Activated T-helper 2 cell treated with anti-CD3 and anti-CD28 coated beads, Interferon-gamma antibody, Interleukin-2, Interleukin-4, amounts not matched to agents 10 μg/mL and 5 μg/mL and 100 μg/mL, durations not matched to agents 14 hours and 24 hours and 36 hours (primary cell): ENCODE results near the gene DISP2. TPM values are rescaled to one million over a fixed set of nuclear protein-coding genes. Genes with fewer than 3 reads are reported as not detected.
A peak's percentile ranks its signal among the peaks of the same experiment; 100 is the strongest.

Experiments used
- DNase-seq: peaks from one replicate; pipeline ENCODE4 v3.0.0; 2021; ENCODE audit warnings: low spot score
- H3K27ac Mint-ChIP-seq: one replicate; pipeline ENCODE4 v1.8.0; 2021; ENCODE audit warnings: mixed read lengths
- H3K27me3 Mint-ChIP-seq: one replicate; pipeline ENCODE4 v1.8.0; 2021; ENCODE audit warnings: low read depth, mixed read lengths
- H3K36me3 Mint-ChIP-seq: one replicate; pipeline ENCODE4 v1.8.0; 2021; ENCODE audit warnings: low read depth, mixed read lengths
- H3K4me1 Mint-ChIP-seq: one replicate; pipeline ENCODE4 v1.8.0; 2021; ENCODE audit warnings: low read depth, mixed read lengths
- H3K4me3 Mint-ChIP-seq: one replicate; pipeline ENCODE4 v1.8.0; 2021; ENCODE audit warnings: low read depth, mild to moderate bottlenecking, moderate library complexity, mixed read lengths
- H3K9me3 Mint-ChIP-seq: one replicate; pipeline ENCODE4 v1.8.0; 2021; ENCODE audit warnings: mixed read lengths
- intact Hi-C: fragments of 100-400 bp; cut with micrococcal nuclease; formaldehyde crosslinking; loops from one replicate; pipeline ENCODE4 v1.15.1; 2023
- total RNA-seq: library from RNA; stranded (reverse); gene quantifications from 2 replicates; pipeline ENCODE4 v1.2.3, GENCODE V29; 2022

Gene DISP2
- total RNA-seq, 1 donor from 2014 or later = 0.39 TPM

DNA sequence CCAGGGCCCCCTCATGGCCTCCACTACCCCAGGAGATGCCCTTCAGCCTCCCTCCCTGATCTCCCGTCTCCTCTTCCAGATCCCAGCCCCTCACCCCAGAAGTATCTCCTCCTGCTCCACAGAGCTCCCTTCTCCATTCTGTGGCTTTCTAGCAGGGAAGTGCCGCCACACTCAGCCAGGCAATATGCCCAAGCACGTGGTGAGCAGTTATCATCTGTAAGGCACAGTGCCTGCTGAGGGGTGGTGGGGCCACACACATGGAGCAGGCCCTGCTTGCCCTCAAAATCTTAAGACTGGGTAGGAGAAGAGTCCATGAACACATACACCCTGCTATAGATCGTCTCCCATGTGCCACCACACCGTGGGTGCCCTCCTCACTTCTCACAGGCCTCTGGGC is 9.5 kb upstream of the DISP2 start:
- H3K27me3 Mint-ChIP-seq = no peaks in the 10 kb centered on the region
- H3K36me3 Mint-ChIP-seq = no peaks in the 10 kb centered on the region
- no peak overlapping the region for H3K27ac Mint-ChIP-seq
- no peaks in the 10 kb centered on the region for H3K4me1 Mint-ChIP-seq
- no peak for DNase-seq
- no peaks in the 10 kb centered on the region for H3K9me3 Mint-ChIP-seq
- no peak overlapping the region for H3K4me3 Mint-ChIP-seq
- intact Hi-C loops = no loop called here

- Mint-ChIP-seq H3K27me3 (peaks cover 6% of the 10 kb centered on the region), H3K27ac (no peak overlapping the region), H3K4me3 (no peak overlapping the region), H3K4me1 (no peaks in the 10 kb centered on the region), H3K36me3 (no peaks in the 10 kb centered on the region), H3K9me3 (no peaks in the 10 kb centered on the region)
- DNase-seq = no peak
- intact Hi-C loops = no loop called here
Observed at GRCh38 chr15:40349163-40349562, 8.9 kb upstream of the DISP2 start.

GRCh38 chr15:40352281-40352901 is 5.6 kb upstream of the DISP2 start:
- no peak for DNase-seq

GRCh38 chr15:40353697-40354096 is 4.3 kb upstream of the DISP2 start:
- no peak overlapping the region for H3K4me3 Mint-ChIP-seq
- intact Hi-C loops = no loop called here

More at GRCh38 chr15:40352281-40352901, 5.6 kb upstream of the DISP2 start:
- no peak overlapping the region for H3K27ac Mint-ChIP-seq
- H3K4me1 Mint-ChIP-seq = no peaks in the 10 kb centered on the region
- no peak overlapping the region for H3K4me3 Mint-ChIP-seq
- no peaks in the 10 kb centered on the region for H3K36me3 Mint-ChIP-seq
- intact Hi-C loops = no loop called here
- no peaks in the 10 kb centered on the region for H3K9me3 Mint-ChIP-seq
- H3K27me3 Mint-ChIP-seq = peaks cover 21% of the 10 kb centered on the region

GRCh38 chr15:40354408-40355171 is 3.4 kb upstream of the DISP2 start:
- no peak overlapping the region for H3K27ac Mint-ChIP-seq

More at GRCh38 chr15:40353697-40354096, 4.3 kb upstream of the DISP2 start:
- no peaks in the 10 kb centered on the region for H3K36me3 Mint-ChIP-seq
- DNase-seq = no peak
- H3K4me1 Mint-ChIP-seq = peaks cover 2% of the 10 kb centered on the region
- H3K27me3 Mint-ChIP-seq = peaks cover 21% of the 10 kb centered on the region
- no peak overlapping the region for H3K27ac Mint-ChIP-seq
- H3K9me3 Mint-ChIP-seq = no peaks in the 10 kb centered on the region

DNA sequence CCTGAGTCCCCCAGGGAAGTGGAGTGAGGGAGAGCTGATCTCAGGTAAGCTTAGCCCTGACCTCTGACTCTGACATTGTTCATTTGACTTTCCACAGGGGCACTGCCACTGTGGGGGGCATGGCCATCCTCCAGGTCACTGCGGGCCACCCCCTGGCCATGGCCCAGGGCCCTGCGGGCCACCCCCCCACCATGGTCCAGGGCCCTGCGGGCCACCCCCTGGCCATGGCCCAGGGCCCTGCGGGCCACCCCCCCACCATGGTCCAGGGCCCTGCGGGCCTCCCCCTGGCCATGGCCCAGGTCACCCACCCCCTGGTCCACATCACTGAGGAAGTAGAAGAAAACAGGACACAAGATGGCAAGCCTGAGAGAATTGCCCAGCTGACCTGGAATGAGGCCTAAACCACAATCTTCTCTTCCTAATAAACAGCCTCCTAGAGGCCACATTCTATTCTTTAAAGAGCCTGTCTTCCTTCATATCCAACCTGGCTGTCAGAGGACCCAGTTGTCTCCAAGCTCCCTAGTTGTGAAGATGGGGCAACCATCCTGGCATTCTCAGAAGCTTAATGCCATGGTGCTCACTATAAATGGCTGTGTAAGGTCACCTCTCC is 1.9 kb upstream of the DISP2 start:
- intact Hi-C loops = no loop called here
- Mint-ChIP-seq H3K4me3 (no peak overlapping the region), H3K27me3 (peaks cover 29% of the 10 kb centered on the region), H3K9me3 (no peaks in the 10 kb centered on the region), H3K27ac (no peak overlapping the region), H3K36me3 (no peaks in the 10 kb centered on the region), H3K4me1 (peaks cover 7% of the 10 kb centered on the region)
- no peak for DNase-seq

More at GRCh38 chr15:40354408-40355171, 3.4 kb upstream of the DISP2 start:
- Mint-ChIP-seq H3K4me3 (no peak overlapping the region), H3K27me3 (peaks cover 25% of the 10 kb centered on the region), H3K36me3 (no peaks in the 10 kb centered on the region), H3K4me1 (peaks cover 7% of the 10 kb centered on the region), H3K9me3 (no peaks in the 10 kb centered on the region)
- DNase-seq = no peak
- intact Hi-C loops = no loop called here

DNA sequence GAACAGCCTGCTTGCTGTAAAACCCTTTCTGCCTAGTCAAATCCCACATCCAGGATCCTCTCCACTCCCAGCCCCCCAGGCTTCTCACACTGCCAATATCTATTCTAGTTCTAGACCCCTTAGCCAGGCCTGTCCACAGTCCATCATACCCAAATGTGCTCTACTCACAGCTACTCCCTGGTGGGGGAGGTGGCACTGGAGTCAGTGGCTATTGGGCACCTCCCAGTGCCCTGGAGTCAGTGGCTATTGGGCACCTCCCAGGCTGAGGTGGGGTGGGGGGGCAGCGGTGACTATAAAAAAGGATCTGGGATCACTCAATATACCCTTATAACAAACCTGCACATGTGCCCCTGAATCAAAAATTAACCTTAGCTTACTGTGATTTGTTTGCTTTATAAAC is 773 bp upstream of the DISP2 start:
- H3K27me3 Mint-ChIP-seq = peaks cover 32% of the 10 kb centered on the region
- no peaks in the 10 kb centered on the region for H3K36me3 Mint-ChIP-seq
- intact Hi-C loops = no loop called here
- no peak overlapping the region for H3K27ac Mint-ChIP-seq
- H3K4me3 Mint-ChIP-seq = peak overlapping the region; percentile 18
- peaks cover 7% of the 10 kb centered on the region for H3K4me1 Mint-ChIP-seq
- H3K9me3 Mint-ChIP-seq = no peaks in the 10 kb centered on the region
- DNase-seq = no peak

- Mint-ChIP-seq H3K4me1 (peaks cover 7% of the 10 kb centered on the region), H3K4me3 (peak overlapping the region; percentile 75), H3K36me3 (no peaks in the 10 kb centered on the region), H3K9me3 (no peaks in the 10 kb centered on the region), H3K27me3 (peaks cover 30% of the 10 kb centered on the region), H3K27ac (no peak overlapping the region)
- intact Hi-C loops = loop anchor here (1.0 kb wide), 1 partner anchor 10 kb away; no protein-coding TSS in a partner anchor
- peak; percentile 27 for DNase-seq
Observed at GRCh38 chr15:40358471-40359353, 693 bp downstream of the DISP2 start.

DNA sequence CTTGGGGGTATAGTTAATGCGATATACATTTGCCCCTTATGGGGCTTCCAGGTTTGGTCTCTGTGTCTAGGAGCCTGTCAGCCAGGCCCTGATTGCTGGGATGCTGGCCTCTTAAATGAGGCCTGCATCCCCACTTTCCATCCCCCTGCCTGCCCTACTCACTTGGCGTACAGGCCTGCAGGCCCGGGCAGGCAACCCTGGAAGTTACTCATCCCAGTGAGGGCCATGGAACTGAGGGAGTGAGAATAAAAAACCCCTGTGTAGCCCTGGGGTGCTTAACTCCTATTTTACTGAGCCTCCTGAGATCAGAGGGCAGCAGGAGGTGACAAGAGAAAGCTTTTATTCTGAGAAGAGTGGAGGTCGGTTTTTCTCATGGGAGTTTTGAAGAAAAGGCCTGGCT is 2.0 kb downstream of the DISP2 start:
- DNase-seq = no peak
- no peak overlapping the region for H3K4me3 Mint-ChIP-seq
- H3K4me1 Mint-ChIP-seq = peaks cover 7% of the 10 kb centered on the region
- H3K27ac Mint-ChIP-seq = no peak overlapping the region
- no peaks in the 10 kb centered on the region for H3K36me3 Mint-ChIP-seq
- intact Hi-C loops = no loop called here
- H3K9me3 Mint-ChIP-seq = no peaks in the 10 kb centered on the region
- H3K27me3 Mint-ChIP-seq = peaks cover 25% of the 10 kb centered on the region

DNA sequence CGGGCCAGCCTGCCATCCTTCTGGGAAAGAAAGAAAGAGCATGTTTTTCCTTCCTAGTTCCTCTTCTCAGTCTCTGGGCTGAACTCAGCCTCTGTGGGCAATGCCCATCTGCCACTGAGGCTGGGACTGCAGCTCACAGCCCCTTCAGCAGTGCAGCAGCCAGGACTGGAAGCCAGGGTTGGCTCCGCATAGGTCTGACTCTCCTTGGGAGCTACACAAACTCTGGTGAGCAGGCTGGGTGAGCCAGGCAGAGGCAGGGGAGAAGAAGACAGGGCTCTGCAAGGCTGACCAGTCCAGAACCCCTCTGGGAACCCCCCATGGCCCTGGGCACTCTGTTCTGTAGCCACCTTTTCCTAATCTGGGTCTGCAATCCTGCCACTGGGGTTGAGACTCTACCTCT is 3.6 kb downstream of the DISP2 start:
- no peak overlapping the region for H3K4me3 Mint-ChIP-seq
- H3K27ac Mint-ChIP-seq = no peak overlapping the region
- DNase-seq = no peak
- H3K27me3 Mint-ChIP-seq = peaks cover 18% of the 10 kb centered on the region
- H3K36me3 Mint-ChIP-seq = no peaks in the 10 kb centered on the region
- intact Hi-C loops = no loop called here
- peaks cover 7% of the 10 kb centered on the region for H3K4me1 Mint-ChIP-seq
- H3K9me3 Mint-ChIP-seq = no peaks in the 10 kb centered on the region

- peaks cover 11% of the 10 kb centered on the region for H3K27me3 Mint-ChIP-seq
- DNase-seq = no peak
- no peaks in the 10 kb centered on the region for H3K36me3 Mint-ChIP-seq
- intact Hi-C loops = no loop called here
- no peak overlapping the region for H3K4me3 Mint-ChIP-seq
- no peak overlapping the region for H3K27ac Mint-ChIP-seq
- no peaks in the 10 kb centered on the region for H3K9me3 Mint-ChIP-seq
- H3K4me1 Mint-ChIP-seq = peaks cover 15% of the 10 kb centered on the region
Observed at GRCh38 chr15:40363611-40364010, 5.6 kb downstream of the DISP2 start.

GRCh38 chr15:40364251-40364650 is 6.2 kb downstream of the DISP2 start:
- Mint-ChIP-seq H3K27me3 (peaks cover 10% of the 10 kb centered on the region), H3K4me1 (peaks cover 11% of the 10 kb centered on the region), H3K9me3 (no peaks in the 10 kb centered on the region), H3K36me3 (no peaks in the 10 kb centered on the region), H3K27ac (no peak overlapping the region), H3K4me3 (no peak overlapping the region)
- intact Hi-C loops = no loop called here
- DNase-seq = no peak
